Heart left ventricle (tissue), 13 donors: ENCODE measurements around the gene NUDT3.

ENCODE experiments used
- POLR2A ChIP-seq, 2 donors: fragments of 450-650 bp; IDR thresholded peaks; one replicate each; pipeline ENCODE4 v1.6.1; 2017; ENCODE audit warnings: antibody characterized with exemption in 2 of 2, mild to moderate bottlenecking in 2 of 2, moderate library complexity in 2 of 2
- TF ChIP-seq, protein P1 (sequence below), 12 donors: fragments of 200-600 bp; sonication (generic) in 4 of 12; IDR thresholded peaks; one replicate each; pipeline versions ENCODE4 v1.5.0 to v1.8.0; 2018 to 2022; ENCODE audit warnings: antibody characterized with exemption in 12 of 12, mild to moderate bottlenecking in 5 of 12
- donor health status: ischemic (EF 13 %, LVEDD 7.1; RV severe dilation, severe dysfunction).
- donor health status: DM: no; HTN: yes; CAD: no.
- donor health status: DM: no; HTN: no; CAD: no.
- donor health status: ischemic (EF 25% LVEDD 6.9; RV normal size, moderate dysfunction).
- donor health status: ischemic (EF 25% LVEDD 5.7; RV mildly dilated, moderate dysfunction).
- donor health status: ischemic (EF 35%, LVEDD 5.7; RV mildly dilated, moderate dysfunction).
- donor health status: nonischemic (EF 11% LVEDD 7.7; RV severe dilation, severe dysfunction).
- donor health status: DM: yes; HTN: yes; CAD: no.
- donor health status: PGD.
- donor health status: ischemic (EF 29% LVEDD 5.4; RV normal size, mild dysfunction).
- donor health status: nonischemic (EF 23%, LVEDD 6.1; RV moderate dilation, normal function).

DNA sequence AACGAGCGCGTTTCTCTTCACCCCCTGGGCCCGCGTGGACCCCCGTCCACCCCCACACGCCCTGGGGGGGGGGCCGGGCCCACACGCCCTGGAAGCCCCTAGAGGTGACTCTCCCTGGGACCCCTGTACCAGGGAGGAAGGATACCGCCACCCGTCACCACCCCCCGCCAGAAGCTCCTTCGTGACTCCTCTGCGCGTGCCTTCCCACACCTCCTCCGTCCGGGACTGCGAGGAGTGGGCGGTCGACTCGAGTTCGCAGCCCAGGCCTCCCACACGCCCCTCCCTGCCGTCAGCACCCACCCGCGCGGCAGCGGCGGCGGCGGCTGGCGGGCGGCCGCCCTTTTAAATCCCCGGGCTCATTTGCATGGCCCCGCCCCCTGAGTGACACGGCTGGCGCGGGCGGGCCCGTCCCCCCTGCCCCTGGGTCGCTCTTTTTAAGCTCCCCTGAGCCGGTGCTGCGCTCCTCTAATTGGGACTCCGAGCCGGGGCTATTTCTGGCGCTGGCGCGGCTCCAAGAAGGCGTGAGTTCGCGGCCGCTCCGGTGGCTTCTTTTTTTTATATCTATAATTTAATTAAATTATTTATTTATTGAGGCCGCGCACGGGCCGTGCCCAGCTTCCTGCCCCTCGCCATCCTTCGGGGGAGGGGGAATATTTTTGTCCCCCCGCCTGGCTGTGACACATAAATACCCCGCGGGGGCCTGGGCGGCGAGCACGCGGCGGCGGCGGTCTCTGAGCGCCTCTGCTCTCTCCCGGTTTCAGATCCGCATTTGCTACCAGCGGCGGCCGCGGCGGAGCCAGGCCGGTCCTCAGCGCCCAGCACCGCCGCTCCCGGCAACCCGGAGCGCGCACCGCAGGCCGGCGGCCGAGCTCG is 155.8 kb downstream of the NUDT3 start, which contains the start of gene HMGA1:
- TF ChIP-seq POLR2A (IDR thresholded peaks at IDR 0.05) = peak; percentile 62 to 96
- TF ChIP-seq, protein P1, sequence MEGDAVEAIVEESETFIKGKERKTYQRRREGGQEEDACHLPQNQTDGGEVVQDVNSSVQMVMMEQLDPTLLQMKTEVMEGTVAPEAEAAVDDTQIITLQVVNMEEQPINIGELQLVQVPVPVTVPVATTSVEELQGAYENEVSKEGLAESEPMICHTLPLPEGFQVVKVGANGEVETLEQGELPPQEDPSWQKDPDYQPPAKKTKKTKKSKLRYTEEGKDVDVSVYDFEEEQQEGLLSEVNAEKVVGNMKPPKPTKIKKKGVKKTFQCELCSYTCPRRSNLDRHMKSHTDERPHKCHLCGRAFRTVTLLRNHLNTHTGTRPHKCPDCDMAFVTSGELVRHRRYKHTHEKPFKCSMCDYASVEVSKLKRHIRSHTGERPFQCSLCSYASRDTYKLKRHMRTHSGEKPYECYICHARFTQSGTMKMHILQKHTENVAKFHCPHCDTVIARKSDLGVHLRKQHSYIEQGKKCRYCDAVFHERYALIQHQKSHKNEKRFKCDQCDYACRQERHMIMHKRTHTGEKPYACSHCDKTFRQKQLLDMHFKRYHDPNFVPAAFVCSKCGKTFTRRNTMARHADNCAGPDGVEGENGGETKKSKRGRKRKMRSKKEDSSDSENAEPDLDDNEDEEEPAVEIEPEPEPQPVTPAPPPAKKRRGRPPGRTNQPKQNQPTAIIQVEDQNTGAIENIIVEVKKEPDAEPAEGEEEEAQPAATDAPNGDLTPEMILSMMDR (IDR thresholded peaks at IDR 0.05) = no peak
